Activated naive CD4-positive, alpha-beta T cell treated with anti-CD3 and anti-CD28 coated beads, Interleukin-2, amount 50 U/mL, for 16 hours (primary cell): ENCODE results near the gene ADAMTS7.
"Not testable (repeated sequence)": the region's sequence is repeated elsewhere in the genome, so short reads cannot be mapped to it uniquely, and the experiment has no call there.

Source experiments
- DNase-seq: peaks from one replicate; pipeline ENCODE4 v3.0.0-alpha.2; 2020

ADAMTS7 gene

DNA sequence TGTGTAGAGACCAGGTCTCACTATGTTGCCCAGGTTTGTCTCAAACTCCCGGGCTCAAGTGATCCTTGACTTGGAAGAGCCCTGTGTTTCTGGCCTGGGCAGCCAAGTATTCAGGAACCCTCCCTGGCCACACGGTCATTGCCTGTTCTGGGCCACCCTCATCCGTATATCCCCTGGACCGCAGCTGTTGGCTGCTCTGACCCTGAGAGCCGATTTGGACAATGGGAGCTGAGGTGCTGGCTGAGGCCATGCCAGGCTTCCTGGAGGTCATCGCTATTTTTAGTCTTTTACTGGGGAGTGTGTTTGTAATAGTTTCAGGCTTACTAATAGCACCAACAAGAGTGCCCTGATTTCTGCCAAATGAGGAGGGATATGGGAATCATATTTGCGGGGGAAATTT is 60.7 kb downstream of the ADAMTS7 start:
- DNase-seq: no peak

DNA sequence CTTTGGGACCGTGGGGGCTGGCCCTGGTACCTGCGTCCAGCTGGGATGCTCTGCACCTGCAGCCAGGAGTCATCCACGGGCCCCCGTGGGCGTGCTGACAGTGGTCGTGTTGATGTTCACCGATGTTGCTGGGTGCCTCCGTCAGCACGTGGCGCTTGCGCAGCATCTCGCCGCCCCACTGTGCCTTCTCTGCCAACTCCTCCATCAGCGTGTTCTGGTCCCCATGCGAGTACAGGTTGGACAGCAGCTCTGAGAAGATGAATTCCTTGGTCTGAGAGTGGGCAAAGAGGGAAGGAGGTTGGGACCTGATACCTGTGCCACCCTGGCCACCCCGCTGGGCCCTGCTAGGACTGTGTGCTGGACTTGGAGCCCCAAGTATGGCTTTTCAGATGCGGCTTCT is 61.4 kb downstream of the ADAMTS7 start:
- no peak for DNase-seq

DNA sequence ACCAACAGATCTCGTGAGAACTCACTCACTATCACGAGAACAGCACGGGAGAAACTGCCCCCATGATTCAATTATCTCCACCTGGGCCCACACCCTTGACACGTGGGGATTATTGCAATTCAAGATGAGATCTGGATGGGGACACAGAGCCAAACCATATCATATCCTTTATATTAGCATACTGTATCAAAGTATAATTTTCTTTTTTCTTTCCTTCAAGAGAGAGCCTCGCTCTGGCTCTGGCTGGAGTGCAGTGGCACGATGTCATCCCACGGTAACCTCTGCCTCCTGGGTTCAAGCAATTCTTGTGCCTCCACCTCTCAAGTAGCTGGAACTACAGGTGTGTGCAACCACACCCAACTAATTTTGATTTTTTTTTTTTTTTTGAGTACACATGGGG is 63.4 kb downstream of the ADAMTS7 start:
- DNase-seq: not testable (repeated sequence)

DNA sequence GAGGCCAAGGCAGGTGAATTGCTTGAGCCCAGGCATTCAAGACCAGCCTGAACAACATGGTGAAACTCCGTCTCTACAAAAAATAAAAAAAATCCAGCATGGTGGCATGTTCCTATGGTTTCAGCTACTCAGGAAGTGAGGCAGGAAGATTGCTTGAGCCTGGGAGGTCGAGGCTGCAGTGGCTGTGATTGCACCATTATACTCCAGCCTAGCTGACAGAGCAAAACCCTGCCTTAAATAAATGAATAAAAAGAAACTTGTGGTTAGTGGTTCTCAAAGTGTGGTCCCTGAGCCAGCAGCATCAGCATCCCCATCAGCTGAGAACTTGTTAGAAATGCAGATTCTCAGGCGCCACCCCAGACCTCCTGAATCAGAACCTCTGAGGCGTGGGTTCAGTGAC is 69.6 kb downstream of the ADAMTS7 start:
- not testable (repeated sequence) for DNase-seq

DNA sequence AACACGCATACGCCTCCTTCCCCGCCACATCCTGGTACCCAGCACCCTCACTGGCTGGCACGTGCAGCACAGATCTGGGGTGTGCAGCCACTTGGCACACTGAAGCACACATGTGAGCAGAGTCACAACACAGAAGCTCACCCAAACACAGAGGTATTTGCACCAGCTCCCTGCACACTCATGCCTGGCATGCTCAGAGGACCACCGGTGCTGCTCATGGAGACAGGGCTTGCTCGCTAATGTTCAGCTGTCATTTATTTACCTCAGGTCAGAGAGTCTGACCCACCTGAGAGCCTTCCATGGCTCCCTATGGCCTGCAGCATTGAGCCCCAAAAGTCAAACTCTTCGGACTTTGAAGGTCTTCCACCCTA is 70.4 kb downstream of the ADAMTS7 start:
- no peak for DNase-seq

DNA sequence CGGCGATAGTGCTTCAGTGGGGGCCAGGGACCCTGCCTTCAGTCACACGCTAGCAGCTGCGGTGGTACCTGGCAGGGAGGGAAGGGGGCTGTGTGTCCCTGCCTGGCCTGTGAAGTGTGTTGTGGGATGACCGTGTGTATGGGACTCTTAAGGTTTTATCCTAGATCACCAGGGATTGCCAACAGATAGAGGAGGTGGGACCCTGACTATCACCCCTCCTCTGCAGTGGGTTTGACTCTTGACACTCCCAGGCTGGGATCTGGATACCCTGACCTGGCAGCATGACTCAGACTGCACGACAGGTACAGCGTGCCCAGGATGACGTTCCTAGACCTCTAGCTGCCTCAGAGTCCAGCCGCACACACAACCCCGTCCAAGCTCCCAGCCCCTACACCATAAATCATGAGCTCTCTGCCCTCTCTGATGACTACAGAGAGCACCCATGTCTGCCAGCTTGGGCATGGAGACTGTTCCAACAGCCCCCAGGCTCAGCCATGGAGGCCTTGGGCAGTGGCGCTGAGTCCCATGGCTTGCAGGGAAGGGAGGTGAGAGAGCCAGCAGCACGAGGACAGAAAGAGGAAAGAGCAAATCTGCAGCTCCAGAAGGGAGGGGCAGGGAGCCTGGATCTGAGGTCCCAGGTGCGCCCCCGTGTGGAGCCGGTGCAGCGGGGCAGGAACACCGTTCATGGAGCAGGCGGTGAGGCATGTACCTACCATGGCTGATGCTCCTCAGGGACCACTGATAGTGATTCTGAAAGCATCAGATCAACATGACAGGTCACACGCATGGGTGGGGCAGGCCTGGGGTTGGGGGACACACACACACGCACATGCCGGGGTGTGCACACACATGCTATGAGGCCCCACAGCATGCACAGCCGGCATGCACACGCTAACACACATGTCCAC is 71.0 kb downstream of the ADAMTS7 start:
- DNase-seq: peak; percentile 61

DNA sequence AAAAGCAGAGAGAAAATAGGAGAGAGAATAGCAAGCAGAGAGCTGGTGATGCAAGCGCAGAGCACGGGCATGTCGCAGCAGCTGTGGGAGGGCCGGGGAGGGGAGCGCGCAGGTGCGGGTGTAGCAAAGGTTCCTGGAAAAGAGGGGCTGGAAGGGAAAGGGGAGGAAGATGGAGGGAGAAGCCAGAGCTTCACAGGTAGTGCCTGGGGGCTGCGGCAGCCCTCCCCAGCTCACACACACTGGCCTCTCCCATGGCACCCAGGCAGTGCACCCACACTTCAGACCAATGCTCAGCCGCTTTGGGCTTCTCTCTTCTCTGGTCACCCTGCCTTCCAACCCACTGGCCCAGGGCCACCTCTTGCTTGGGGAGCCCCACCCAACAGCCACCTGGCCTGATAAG is 72.1 kb downstream of the ADAMTS7 start:
- no peak for DNase-seq

DNA sequence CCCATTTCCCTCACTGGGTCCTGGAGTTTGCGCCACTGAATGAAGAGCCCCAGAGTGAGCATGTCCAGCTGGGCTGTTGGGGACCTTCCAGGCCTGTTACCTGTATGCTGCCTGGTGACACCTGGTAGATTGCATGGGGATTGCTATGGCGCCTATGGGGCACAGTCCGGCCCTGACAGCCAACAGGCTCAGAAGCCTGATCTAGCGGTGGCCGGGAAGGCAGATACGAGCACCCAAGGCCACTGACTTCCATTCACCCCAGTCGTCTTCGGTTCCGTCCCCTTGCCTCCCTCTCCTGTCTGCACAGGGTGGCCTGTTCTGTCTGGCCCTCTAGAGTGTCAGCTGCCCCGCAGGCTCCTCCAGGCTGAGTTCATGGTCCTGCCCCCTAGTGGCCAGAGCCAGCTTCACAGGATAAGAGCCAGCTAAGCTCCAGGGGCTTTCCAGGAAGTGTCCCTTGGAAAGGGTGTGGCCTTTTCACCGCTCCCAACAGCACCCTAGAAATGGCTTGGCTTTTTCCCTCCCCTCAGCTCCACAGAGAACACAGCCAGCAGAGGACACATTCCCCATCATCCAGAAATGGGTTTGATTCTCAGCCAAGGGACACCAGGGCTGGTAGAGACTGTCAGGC is 73.2 kb downstream of the ADAMTS7 start:
- DNase-seq: peak; percentile 45

DNA sequence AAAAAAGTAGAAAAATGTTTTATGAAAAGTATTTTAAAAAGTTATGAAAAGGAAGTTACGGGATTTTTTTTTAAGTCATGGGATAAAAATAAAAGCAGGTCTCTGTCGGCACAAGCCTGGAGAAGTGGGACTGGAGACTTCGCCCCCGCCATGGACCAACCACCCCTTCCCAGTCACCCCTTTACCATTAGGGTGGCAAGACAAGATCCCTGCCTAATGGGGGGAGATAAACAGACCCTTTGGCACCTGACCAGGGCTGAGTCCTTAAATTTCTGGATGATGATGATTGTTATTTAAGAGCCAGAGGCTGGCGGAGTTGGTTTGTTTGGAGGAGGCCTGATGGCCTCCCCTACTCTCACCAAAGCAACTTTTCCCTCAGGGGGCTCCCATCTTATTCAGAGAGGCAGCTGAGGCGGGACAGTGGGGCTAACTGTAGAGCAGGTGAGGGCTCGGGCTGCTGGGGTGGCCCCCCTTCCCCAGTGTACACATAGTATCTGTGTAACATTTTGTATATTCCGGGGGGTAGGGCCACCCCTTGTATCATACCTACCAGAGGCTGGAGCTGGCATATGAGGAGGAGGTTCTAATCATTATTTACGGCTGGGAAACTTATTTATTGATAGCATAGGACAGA is 74.0 kb downstream of the ADAMTS7 start:
- DNase-seq: no peak

DNA sequence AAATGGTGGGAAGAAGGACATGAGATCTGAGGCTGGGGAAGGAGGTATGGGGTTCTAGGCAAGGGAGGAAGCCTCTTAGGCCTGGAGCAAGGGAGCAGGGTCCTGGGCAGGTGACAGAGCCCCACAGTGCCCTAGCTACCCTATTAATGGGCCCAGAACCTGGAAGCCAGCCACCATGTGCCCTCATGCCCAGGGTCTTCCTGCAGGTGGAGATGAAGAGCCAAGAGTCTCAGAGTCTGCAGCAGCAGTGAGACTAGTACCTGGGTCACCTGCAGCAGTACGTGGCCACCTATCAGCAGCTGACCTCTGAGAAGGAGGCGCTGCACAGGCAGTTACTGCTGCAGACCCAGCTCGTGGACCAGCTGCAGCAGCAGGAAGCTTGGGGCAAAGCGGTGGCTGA is 75.0 kb downstream of the ADAMTS7 start:
- not testable (repeated sequence) for DNase-seq

DNA sequence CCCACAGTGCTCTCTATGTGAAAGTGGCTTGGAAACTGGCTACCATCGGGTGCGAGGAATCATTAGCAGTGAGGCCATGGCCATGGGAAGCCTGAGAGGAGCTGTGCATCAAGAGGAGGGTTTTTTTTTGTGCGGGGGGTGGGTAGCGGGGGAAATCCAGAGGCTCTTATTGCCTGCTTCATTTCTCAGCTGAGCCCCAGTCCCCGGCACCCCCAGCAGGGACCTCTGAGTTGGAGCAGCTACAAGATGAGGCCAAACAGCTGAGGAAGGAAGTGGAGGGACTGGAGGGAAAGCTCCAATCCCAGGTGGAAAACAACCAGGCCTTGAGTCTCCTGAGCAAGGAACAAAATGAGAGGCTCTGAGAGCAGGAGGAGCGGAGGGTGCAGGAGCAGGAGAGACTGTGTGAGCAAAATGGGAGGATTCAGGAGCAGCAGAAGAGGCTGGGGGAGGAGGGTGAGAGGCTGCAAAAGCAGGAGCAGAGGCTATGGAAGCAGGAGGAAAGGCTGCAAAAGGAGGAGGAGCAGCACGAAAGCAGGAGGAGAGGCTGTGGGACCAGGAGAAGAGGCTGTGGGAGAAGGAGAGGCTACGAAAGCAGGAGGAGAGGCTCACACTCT is 76.7 kb downstream of the ADAMTS7 start:
- no peak for DNase-seq

DNA sequence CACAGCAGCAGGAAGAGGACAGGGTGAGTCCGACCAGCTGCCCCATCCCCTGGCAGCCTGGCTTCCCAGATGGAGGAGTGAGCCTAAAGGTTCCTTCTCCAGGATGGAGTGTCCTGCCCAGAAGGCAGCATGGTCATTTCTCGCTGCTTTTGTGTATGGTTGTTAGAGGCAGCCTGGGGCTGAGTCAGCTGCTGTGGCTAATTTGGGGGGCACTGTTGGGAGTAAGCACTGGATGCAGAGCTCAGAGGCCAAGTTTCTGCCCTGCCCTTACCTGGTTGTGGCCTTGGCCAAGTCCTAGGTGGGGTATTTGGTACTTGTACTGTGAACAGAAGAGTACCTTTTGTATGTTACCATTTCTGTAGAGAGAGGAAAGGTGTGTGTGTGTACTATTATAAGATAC is 78.6 kb downstream of the ADAMTS7 start:
- no peak for DNase-seq

DNA sequence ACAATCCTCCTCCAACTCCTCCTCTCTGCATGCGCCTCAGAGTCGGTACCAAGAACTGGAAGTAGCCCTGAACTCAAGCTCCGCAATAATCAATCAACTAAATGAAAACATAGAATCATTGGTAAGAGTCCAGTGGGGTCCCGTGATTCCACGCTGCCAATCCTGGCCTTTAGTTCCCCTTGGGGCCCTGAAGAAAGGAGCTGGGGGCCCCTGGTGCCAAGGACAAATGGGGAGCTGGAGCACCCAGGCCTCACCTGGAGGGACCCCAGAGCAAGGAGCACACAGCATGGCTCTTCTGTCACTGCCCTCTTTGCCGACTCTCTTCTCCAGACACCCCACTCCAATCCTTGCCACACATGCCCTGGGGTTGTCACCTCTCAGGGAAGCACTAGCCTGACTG is 80.3 kb downstream of the ADAMTS7 start:
- no peak for DNase-seq

DNA sequence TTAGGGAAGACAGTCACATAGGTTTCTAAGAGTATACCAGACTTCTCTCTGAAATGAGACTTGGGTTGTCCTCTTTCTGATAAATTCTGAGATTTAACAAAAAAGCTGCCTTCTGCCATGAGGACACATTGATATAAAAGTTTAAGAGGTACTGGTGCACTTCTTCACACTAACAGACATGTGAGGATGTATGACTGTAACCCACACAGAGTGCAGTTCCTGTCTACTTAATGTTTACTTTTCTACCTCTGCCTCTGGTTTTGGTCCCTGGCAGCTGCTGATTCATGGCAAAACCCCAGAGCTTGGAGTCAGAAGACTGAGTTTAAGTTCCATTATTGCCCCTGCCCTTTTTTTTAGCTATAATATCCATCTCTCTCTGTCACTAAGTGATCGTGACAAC is 82.8 kb downstream of the ADAMTS7 start:
- DNase-seq: not testable (repeated sequence)

DNA sequence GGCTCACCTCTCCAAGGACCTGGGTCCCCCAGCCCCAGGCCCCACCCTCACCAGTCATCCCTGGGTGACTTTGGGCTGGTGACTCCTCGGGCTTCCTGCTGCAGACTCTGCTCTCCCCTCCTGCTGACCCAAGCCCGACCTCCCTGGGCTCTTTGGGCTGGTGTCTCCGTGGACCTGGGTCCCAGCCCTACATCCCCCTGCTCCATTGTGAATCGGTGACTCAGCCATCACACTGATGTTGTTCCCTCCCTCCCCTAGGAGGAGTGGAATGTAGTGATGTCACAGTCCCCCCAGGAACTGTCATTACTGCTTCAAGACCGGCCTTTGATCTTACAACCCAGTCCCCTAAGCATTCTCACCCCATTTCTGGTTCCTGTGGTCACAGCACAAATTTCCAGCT is 83.7 kb downstream of the ADAMTS7 start:
- DNase-seq: no peak

DNA sequence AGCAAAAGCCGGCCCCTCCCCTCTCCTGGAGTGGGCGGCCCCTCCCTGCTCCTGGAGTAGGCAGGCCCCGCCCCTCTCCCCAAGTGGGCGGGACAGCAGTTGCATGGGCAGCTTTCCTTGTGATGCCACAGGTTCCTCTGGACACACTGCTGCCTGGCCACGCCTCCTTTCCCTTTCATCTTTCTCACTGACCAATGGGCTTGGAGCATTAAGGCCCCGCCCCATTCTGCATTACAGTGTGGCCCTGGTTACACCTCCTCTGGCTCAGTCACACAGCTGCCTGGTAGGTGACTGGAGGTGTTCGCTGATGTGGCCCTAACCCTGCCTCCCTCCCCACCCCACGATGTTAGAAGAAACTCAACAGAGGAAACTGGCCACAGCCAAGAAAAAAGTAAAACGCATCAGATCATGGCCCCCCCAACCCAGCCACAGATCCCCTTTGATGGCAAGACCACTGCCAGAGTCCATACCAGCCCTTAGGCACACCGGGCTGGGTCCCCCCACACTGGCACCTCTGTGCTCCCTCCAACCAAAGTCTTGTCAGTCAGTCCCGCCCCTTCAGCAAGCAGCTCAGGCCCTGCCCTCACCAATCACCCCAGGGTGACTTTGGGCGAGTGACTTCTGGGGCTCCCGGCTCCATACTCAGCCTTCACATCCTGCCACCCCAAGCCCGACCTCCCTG is 84.3 kb downstream of the ADAMTS7 start:
- peak; percentile 17 for DNase-seq

DNA sequence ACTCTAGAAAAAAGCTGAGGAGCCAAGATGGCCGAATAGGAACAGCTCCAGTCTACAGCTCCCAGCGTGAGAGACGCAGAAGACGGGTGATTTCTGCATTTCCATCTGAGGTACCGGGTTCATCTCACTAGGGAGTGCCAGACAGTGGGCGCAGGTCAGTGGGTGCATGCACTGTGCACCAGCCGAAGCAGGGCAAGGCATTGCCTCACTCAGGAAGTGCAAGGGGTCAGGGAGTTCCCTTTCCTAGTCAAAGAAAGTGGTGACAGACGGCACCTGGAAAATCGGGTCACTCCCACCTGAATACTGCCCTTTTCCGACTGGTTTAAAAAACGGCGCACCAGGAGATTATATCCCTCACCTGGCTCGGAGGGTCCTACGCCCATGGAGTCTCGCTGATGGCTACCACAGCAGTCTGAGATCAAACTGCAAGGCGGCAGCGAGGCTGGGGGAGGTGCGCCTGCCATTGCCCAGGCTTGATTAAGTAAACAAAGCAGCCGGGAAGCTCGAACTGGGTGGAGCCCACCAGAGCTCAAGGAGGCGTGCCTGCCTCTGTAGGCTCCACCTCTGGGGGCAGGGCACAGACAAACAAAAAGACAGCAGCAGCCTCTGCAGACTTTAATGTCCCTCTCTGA is 91.3 kb downstream of the ADAMTS7 start:
- not testable (repeated sequence) for DNase-seq

DNA sequence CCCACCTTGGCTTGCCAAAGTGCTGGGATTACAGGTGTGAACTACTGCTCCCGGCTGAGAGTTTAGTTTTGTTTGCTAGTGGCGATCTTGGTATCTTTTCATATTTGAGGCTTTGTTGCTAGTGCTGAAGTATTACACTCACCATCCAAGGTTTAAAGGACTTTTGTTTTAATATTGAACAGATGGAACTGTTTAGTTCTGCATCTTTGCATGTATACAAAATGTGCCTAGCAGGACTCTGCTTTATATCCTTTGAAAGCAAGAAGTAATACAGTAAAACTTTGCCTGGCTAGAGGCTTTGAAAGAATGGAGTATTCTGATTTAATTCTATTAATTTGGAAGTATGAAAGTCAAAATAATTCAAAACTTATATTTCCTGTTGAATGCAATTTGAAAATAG is 92.4 kb downstream of the ADAMTS7 start:
- DNase-seq: no peak

DNA sequence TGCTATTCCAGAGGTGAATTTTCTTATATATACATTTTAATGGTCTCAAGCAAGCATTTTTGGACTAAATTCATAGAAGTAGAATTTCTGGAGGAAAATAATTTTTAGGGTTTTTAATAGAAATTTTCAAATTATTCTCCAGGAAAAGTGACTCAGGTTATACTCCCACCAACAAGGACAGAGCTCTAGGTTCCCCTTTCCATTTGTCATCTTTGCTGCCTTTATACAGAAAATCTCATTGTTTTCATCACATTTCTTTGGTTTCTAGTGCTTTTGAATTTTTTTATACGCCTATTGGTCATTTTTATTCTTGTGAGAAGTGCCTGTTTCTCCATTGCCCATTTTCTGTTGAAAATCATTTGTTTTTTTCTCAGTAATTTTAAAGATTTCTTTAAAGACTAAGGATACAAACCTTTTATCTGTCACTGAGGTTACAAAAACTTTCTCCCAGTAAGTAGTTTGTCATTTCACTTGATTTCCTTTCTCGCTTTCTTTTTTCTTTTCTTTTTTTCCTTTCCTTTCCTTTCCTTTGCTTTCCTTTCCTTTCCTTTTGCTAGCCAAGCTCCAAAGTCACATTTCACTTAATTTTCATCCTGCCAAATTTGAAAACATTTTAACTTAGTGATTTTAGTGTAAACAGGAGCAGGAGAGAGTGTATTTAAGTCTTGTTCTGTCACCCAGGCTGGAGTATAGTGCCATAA is 93.2 kb downstream of the ADAMTS7 start:
- no peak for DNase-seq

DNA sequence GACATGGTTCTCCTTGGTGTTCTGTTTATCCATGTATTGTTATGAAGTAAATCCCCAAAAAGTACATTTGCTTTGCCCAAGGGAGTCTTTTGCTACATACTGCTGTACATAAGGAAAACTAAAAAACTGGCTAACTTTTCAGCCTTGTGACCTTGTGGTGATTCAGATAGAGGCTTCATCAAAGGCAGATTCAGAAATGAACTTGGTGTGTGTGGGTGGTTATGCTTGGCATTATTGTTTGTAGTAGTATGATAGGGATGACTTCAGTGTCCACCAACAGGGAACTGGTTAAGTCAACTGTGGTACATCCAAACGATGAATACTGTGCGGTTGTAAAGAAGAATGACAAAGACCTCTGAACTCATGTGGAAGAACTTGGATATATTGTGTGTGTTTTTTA is 94.6 kb downstream of the ADAMTS7 start:
- no peak for DNase-seq

DNA sequence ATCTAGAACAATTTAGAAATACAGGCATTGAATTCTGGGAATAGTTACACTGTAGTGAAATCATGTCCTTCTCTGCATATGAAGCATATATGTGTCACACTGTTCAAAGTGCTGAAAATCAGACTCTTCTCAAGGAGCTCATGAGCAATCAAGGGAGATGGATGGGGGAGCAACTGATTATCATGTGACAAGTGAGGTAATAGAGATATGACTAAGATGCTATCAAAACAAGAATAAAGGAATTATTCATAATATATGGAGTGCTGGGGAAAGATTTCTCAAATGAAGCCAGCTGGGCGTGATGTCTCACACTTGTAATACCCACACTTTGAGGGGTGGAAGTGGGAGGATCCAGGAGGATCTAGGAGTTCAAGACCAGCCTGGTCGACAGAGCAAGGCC is 95.3 kb downstream of the ADAMTS7 start:
- DNase-seq: no peak

DNA sequence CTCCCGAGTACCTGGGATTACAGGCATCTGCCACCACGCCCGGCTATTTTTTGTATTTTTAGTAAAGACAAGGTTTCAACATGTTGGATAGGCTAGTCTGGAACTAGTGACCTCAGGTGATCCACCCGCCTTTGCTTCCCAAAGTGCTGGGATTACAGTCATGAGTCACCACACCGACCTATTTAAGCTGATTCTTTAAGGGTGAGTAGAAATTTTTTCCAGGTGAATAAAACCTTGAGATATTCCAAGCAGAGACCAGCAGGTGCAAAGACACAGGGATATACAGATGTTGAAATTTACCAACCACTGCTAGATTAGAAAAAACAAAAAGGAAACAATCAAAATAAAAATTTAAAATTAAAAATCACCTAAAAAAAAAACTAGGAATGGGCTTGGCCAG is 95.8 kb downstream of the ADAMTS7 start:
- no peak for DNase-seq
